AG09319 (cell line): Measurements from ENCODE around the gene RPRD1B.
"Not testable (repeated sequence)": the region's sequence is repeated elsewhere in the genome, so short reads cannot be mapped to it uniquely, and the experiment has no call there.

Experiments used
- DNase-seq: peaks from one replicate; pipeline ENCODE4 v3.0.0-alpha.2; 2010; ENCODE audit warnings: low read depth; ENCODE audit errors: extremely low read depth
- TF ChIP-seq, protein P1 (sequence below): IDR thresholded peaks from 2 replicates; pipeline ENCODE4 v1.5.1; 2011; ENCODE audit warnings: low read depth, mild to moderate bottlenecking, inconsistent platforms, low read length, moderate library complexity

RPRD1B gene

GRCh38 chr20:38095017-38095686 lies 61.6 kb downstream of the RPRD1B start:
- TF ChIP-seq, protein P1, sequence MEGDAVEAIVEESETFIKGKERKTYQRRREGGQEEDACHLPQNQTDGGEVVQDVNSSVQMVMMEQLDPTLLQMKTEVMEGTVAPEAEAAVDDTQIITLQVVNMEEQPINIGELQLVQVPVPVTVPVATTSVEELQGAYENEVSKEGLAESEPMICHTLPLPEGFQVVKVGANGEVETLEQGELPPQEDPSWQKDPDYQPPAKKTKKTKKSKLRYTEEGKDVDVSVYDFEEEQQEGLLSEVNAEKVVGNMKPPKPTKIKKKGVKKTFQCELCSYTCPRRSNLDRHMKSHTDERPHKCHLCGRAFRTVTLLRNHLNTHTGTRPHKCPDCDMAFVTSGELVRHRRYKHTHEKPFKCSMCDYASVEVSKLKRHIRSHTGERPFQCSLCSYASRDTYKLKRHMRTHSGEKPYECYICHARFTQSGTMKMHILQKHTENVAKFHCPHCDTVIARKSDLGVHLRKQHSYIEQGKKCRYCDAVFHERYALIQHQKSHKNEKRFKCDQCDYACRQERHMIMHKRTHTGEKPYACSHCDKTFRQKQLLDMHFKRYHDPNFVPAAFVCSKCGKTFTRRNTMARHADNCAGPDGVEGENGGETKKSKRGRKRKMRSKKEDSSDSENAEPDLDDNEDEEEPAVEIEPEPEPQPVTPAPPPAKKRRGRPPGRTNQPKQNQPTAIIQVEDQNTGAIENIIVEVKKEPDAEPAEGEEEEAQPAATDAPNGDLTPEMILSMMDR = no peak
- DNase-seq = no peak

DNA sequence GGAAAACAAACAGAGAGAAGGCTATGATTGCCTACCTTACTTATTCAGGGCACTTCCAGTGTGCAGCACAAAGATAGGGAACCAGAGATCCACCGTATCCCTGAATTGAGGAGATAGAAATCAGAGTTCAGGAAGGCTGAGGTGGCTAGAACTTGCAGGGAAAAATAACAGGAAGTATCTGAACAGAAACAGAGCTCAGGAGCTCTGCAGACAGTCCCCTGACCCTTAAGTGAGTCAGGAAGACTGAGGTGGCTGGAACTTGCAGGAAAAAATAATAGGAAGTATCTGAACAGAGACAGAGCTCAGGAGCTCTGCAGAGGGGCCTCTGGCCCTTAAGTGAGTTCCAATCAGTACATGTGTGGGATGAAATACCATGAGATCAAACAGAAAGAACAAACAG lies 65.4 kb downstream of the RPRD1B start:
- no peak for DNase-seq
- TF ChIP-seq, protein P1 = no peak

DNA sequence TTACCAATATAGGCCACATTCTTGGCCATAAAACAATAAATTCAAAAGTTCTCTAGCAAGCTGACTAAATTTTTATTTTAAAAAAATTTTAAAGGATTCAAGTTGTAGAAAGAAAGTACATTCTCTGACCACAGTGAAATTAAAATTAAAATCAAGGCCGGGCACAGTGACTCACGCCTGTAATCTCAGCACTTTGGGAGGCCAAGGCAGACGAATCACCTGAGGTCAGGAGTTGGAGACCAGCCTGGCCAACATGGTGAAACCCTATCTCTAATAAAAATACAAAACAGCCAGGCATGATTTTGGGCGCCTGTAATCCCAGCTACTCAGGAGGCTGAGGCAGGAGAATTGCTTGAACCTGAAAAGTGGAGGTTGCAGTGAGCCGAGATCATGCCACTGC lies 68.7 kb downstream of the RPRD1B start:
- not testable (repeated sequence) for DNase-seq

GRCh38 chr20:38104285-38104684 lies 70.7 kb downstream of the RPRD1B start:
- TF ChIP-seq, protein P1 = no peak
- no peak for DNase-seq

DNA sequence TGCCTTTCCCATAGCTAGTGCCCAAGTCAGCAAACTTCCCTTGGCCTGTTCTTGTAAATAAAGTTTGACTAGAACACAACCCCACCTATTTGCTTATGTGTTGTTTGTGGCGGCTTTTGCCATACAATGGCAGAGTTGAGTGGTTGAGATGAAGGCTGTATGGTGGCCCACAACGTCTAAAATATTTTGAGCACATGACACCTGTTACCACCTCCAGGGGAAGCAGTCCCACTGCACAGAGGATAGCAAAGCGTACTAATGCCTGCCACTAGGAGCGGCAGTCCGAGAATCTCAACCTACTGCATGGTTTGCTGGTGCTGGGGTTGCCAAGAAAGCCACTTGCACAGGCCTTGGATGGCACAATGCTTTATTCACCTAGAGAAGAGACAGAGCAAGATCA lies 72.9 kb downstream of the RPRD1B start:
- no peak for DNase-seq
- TF ChIP-seq, protein P1 = no peak

DNA sequence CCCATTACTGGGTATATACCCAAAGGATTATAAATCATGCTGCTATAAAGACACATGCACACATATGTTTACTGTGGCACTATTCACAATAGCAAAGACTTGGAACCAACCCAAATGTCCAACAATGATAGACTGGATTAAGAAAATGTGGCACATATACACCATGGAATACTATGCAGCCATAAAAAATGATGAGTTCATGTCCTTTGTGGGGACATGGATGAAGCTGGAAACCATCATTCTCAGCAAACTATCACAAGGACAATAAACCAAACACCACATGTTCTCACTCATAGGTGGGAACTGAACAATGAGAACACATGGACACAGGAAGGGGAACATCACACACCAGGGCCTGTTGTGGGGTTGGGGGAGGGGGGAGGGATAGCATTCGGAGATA lies 73.8 kb downstream of the RPRD1B start:
- DNase-seq = not testable (repeated sequence)

- DNase-seq = not testable (repeated sequence)
These were observed 74.4 kb downstream of the RPRD1B start for GRCh38 chr20:38107916-38108315.

- no peak for DNase-seq
- TF ChIP-seq, protein P1 = no peak
These were observed 75.0 kb downstream of the RPRD1B start for GRCh38 chr20:38108438-38108985.

- DNase-seq = peak; percentile 76
- TF ChIP-seq, protein P1 = no peak
These were observed 75.5 kb downstream of the RPRD1B start for GRCh38 chr20:38108986-38109541.
